Tibial nerve (tissue), 4 donors: ENCODE results near the gene ADCY10.

Experiments
- CTCF ChIP-seq, 5 experiments: fragments of 200-600 bp in 3 of 5; fragments of 450-650 bp in 2 of 5; sonication (generic) in 3 of 5; IDR thresholded peaks; one replicate each; pipeline ENCODE4 v1.5.1; 2016 to 2019; ENCODE audit warnings: antibody characterized with exemption in 5 of 5, mild to moderate bottlenecking in 3 of 5, moderate library complexity in 2 of 5
- EP300 ChIP-seq, 2 donors: sonication (generic); formaldehyde crosslinking; IDR thresholded peaks; one replicate each; pipeline ENCODE4 v1.6.1; 2017; ENCODE audit warnings: antibody characterized with exemption in 2 of 2, mild to moderate bottlenecking in 1 of 2
- POLR2A ChIP-seq, 2 donors: fragments of 450-650 bp; IDR thresholded peaks; one replicate each; pipeline ENCODE4 v1.6.1; 2017; ENCODE audit warnings: antibody characterized with exemption in 2 of 2, mild to moderate bottlenecking in 2 of 2, moderate library complexity in 2 of 2

DNA sequence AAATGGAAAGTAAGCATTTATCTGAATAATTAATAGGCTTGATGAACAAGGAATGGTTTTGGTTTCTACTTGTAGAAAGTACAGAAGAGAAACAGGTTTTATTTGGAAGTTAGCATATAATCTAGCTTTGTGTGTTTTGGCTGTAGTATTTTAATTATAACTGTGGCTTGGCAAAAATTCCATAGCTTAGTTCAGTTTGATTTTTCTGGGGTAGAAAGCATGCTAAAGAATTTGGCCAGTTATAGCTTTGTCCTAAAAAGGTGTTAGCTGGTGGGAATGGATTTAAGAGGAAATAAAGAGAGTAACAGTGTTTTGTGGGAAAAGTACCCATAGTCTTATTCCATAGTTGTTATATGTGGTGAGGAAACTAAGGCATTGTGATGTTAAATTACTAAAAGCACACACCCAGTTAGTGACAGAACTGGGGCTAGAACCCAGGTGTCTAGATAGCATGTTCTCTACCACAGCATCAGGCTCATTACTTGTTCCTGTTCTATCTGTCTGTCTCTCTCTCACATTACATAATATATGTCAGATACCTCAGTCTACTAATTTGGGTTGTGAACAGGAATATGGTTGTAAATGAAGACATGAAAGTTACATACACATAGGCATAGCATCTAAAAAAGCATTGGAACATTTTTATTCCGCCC is 137.2 kb downstream of the ADCY10 start:
- TF ChIP-seq POLR2A (IDR thresholded peaks at IDR 0.05) (no peak), CTCF (IDR thresholded peaks at IDR 0.05) (no peak), EP300 (IDR thresholded peaks at IDR 0.05) (no peak)
